NK-92 (cell line): ENCODE measurements around the gene EPHB1.

ENCODE experiments used
- DNase-seq: peaks from one replicate; lab custom pipeline; 2025; ENCODE audit not compliant: unreplicated experiment; lab: John Stamatoyannopoulos, UW

EPHB1 gene

DNA sequence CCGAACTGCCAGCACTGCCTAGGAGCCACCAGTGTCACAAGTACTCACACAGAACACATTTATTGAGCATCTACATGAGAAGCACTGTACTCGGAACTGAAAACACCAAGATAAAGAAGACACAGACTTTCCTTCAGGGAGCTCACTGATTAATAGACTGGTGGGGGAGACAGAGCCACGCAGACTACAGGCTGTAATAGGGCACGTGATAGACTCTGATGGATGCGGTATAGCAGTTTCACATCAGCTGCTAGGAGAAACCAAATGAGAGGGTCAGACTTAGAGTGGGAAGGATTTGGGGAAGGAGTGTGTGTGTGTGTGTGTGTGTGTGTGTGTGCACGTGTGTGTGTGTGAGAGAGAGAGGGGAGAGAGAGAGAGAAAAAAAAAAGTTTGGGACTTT is 12.1 kb downstream of the EPHB1 start:
- no peak for DNase-seq

DNA sequence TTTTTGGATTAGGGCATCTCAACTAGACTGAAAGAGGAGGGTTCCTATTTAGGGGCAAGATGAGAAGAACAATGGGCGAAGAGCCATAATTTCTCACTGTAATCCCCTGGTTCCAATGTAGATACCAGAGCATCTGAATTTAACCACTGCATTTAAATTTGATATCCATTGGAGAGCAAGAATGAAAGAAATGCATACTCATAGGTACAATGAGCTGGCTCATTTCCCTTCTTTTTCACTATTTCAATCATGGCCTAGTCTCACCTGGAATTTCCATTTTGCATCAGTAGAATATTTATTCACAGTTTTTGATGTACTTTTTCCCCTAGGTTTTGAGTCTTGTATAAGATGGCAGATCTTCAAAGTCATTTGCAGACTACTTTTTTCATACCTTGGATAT is 13.8 kb downstream of the EPHB1 start:
- no peak for DNase-seq

DNA sequence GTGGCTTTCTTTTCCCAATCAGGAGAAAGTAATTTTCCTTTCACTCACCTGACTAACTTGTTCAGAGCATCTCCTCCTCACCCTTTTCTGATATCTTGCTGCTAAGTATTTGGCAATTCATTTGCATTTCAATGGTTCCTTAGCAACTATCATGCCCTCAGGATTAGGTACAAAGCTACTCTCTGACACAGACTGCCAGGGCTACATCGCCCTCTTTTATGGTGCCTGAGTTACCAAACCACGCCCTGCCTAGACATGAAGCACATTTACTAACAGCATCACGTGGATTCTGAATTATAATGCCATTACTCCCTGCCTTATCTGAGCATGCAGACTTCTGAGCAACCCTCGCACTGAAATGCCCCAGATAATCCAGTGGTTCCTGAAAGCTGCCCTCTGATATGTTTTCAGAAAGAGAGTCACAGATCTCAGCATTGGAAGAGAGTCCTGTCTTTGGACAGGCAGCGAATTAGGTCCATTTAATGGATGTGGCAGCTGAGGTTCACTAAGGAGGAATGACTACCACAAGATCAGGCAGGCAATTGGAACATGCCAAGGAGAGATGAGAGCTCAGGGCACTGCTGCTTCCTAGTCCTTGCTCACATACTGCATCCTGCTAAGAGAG is 14.5 kb downstream of the EPHB1 start:
- DNase-seq: no peak

DNA sequence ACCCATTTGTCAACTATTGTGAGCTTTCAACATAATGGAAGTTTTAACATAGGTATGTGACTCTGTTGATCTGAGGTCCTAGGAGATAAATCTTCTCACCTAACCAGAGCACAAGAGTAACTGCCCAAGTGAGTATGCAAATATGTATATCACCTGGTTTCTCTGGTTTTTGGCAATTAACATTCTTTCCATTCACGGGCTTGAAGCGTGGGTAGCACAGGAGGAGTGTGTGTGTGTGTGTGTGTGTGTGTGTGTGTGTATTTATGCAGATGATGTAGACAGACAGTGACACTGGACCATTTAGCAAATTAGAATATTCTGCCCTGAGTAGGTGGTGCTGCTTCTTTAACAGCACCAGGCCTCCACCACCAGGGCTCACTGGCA is 15.0 kb downstream of the EPHB1 start:
- no peak for DNase-seq

DNA sequence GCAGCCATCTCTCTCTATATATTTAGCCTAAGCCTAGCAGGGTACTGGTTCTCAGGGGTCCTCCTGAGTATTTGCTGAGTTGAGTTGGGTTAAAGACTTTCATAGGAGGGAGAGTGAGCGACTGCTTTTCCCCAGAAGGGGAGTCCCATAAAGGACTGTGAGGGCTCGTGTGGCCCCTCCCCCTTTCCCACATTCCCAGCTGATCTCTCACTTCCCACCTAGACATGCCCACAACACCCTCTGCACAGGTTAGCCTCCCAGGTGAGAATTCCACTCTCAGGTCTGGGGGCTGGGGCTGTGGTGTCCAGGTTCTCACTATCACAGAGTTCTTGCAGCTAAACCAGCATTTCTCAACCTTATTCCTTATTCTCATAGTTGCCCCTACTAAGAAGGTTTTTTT is 15.8 kb downstream of the EPHB1 start:
- DNase-seq: no peak

DNA sequence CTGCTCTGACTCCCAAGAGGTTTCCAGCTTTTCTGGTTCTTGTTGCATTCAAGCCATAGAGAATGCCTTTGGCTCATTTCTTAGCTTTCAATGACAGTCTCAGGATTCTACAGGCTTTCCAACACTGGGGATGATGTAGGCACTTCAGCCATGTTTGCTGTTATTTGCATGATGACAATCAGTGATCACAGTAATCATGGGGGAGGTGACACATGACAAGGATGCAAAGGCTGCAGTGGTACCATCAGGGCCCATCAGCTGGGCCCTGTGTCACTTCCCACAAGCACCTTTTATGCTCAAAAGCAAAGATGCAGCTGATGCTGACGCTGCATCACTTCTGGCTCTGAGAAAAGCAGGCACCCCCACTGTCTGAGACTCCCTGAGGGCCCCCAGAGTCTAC is 18.6 kb downstream of the EPHB1 start:
- DNase-seq: no peak

DNA sequence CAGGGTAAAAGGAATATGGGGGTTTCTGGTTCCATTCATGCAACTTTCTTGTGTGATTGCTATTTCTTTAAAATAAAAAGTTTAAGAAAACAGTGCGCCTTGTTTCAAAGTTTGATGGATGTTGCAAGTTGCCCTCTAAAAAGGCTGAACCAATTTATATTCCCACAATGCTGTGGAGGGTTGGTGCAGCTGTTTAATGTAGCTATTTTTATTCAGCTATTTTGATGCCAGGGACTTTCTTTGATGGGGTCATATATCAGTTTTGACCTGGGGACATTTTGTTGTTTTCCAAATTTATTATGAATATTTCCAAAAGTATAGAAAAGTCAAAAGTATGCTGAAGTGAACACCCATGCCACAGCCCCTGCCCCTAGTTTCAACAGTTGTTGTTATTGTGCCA is 20.5 kb downstream of the EPHB1 start:
- DNase-seq: no peak

DNA sequence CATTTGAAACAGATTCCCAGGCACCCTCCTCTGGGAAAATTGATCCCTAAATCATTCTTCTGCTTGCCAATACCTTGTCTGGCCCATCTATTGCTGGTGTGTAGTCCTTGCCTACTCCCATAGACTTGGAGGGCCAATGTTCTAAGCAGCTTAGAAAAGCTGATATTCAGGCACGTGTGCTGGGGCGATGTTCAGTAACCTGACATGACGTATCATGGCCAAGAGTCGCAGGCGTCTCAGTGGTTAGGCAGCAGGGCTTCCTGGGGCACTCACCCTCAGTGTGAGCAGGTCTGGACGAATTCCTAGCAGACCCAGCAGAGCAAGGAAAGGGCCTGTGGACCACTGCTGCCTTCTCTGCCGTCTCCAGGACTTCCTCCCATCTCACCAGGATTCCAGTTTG is 21.6 kb downstream of the EPHB1 start:
- no peak for DNase-seq

DNA sequence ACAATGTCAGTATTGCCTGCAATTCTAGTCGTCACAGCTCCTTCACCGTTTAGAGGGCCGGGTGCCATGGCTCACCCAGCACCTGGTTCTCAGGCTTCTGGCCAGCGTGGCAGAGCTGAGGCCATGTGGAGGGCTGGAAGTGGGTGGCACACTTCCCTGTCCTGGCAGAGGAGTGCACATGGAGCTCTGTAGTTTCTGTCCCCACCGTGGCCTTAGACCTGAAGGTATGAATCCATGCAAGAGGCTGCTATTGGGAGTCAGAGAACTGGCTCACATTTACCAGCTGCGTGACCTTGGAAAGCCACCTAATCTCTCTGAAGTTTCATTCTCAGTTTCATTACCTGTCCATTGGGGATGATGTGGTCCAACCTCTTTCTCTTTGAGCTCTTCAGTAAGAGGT is 22.2 kb downstream of the EPHB1 start:
- DNase-seq: no peak

DNA sequence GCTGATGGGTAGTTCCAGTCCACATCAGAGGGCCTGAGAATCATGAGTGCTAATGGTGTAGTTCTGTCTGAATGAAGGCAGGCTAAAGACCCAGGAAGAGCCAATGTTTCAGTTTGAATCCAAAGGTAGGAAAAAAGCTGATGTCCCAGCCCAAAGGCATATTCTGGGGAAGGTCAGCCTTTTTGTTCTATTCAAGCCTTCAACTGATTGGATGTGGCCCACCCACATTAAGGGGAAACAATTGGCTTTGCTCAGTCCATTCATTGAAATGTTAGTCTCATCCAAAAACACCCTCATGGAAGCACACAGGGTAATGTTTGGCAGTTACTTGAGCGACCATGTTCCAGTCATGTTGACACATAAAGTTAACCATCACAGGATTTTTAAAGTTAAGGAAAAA is 25.9 kb downstream of the EPHB1 start:
- no peak for DNase-seq

DNA sequence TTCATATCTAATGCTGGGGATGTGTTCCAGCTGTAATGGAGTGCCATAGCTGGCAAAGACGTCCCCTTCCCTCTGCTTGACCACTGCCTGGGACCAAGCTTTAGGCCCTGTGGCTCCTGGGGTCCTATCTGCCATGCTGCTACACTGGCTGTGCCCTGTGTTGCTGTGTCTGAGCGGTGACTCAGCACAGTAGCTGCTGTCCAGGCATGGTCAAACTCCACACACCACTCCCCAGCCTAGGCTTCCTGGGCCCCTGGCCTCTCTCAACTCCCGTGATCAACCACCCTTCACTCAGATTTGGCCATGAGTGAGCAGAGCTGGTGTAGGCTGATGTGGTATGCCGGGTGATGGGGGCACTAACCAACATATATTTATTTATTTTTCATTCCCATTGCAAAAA is 27.0 kb downstream of the EPHB1 start:
- no peak for DNase-seq

DNA sequence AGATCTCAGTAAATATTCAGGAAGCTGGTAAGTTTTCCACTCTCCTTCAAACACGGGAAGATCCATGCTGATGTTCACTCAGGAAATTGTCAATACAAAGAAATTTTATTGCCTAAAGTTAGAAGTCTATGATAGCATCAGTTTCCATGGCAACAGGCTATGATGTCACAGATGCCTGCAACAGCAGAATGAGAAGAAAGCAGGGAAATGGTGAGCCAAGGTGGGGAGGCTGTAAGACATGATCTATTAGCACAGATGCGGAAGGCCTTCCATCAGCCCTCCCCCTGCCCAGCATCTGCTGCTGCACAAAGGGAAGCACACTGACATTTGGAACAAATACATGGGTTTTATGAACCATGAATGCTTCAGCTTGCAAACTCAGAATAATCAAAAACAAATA is 28.6 kb downstream of the EPHB1 start:
- no peak for DNase-seq

DNA sequence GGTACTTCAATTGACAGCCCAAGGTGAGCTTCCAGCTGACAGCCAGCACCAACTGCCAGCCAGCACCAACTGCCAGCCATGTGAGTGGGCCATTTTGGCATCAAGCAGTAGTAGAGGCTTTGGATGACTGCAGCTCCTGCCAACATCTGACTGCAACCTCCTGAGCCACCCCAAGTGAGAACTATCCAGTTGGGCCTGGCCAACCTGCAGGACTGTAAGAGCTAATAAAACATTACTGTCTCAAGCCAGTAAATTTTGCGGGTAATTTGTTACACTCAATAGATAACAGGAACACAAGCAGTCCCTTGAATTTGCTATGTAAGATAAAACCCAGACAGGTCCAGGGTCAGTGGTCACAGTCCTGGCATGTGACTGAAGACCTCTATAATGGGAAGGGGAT is 29.7 kb downstream of the EPHB1 start:
- no peak for DNase-seq

DNA sequence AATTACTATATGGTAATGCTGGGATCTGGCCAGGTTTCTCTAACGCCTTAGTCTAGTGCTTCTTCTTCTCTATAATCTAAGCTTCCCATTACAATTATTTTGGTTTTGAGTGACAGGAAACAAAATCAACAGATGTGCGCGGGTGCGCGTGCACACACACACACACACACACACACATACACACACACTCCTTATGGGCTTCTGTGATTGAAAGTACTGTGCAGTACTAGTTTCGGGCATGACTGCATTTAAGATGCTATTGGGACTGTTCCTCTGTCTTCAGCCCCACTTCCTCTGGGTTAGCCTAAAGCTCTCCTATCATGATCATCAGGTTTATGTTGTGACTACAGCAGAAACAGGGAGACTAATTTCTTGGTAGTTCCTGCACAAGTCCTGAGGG is 32.2 kb downstream of the EPHB1 start:
- DNase-seq: no peak

DNA sequence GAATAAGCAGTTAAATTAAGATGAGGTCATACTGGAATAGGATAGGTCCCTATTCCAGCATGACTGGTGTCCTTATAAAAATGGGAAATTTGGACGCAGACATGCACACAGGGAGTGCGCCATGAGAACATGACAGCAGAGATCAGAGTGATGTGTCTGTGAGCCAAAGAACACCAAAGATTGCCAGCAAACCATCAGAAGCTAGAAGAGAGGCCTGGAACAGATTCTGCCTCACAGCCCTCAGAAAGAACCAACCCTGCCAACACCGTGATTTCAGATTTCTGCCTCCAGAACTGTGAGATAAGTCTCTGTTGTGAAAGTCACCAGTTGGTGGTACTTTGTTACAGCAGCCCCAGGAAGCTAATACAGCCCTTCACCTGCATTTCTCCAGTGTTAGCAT is 34.7 kb downstream of the EPHB1 start:
- no peak for DNase-seq

DNA sequence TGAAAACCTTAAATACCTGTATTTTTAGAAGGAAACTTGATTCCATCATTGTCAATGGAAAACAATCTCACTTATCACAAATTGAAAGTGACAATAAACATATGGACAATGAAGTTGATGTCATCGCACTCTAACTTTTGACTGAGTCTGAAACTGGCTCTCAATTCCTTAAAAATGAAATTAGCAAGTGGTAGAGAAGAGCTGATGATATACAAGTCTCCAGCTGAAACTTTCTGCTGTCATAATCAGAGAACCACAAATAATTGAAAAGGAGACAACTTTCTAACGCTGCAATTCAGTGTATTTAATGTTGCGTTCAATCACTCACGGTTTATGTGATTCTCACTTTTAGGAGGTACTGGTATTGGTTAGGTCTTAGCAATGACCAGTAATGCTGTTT is 37.5 kb downstream of the EPHB1 start:
- DNase-seq: no peak

DNA sequence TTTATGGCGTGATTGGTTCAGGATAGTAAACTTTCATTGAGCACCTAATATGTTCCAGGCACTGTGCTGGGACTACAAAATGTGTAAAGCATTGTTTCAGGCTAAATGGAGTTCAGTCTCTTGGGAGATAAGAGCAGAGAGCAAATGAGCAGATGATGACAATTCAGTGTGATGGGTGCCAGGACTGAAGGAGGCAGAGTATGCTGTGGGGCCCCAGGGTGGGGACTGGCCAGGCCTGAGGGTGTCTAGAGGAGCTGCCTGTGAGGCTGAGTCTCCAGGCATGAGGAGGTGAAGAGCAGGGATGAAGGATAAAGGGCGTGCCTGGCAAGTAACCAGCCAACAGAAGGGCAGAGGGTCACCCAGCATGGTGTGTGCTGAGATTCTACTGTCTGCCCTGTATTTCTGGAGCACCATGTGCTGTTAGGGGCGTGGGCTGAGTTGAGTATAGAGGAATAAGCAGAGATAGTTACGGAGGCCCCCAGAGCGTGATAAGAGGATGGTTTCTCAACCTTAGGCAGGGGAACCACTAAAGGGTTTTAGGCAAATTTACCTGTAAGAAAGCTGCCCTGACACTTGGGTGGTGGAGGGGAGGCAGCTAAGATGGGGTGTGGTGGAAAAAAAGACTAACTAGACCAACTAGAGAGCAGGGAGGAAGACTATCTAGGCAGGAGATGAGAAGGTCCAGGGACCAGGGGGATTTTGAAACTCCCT is 38.5 kb downstream of the EPHB1 start:
- DNase-seq: no peak

DNA sequence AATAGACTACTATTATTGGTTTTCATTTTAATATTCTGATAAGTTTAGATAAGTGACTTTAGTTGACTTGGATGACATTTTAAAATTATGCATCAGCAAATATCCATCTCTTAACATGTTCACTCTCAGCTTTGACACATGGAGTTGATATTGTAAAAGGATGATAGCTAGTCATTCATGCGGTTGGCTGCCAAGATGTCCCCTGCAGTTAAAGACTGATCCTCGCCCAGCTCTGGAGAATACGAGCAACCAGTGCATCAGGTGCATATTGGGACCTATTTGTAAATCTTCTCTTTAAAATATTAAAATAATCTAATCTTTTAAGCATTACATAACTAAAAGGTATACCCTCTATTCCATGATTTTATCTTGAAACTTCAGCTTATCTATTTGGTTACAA is 41.9 kb downstream of the EPHB1 start:
- no peak for DNase-seq

DNA sequence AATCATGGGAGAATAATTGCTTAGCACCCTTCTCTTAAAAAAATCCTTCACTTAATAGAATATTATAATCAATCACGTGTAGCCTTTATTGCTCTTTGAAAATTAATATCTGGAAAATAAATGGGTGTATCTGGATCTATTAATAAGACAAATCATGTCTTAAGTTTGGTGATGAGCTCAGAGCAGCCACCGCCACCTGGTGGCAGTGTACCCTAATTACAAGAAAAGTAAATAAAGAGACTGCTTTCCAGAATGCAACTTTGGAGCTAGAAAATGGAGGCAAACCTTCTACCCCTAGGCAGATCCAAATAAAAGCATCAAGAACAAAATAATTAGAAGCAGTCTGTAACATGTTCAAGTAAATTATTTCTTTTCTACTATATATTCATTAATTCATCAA is 43.5 kb downstream of the EPHB1 start:
- DNase-seq: no peak

DNA sequence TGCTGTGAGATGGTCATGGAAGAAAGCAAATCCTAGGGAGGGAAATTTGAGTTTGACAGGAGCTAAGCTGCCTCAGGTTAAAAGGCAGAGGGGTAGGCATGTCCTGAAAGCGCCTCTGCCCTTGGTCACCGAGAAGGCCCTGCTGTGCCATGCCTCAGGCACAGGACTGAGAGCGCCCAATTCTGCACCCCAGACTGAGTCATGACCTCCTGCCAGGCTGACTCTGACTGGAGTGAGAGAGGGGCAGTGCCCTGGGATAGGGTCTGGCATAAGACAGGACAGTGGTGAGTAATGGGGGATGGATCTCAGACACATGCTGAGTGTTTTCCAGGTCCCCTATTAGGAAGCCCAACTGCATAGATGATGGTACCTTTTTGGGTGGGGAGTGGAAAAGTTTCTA is 44.4 kb downstream of the EPHB1 start:
- DNase-seq: no peak

DNA sequence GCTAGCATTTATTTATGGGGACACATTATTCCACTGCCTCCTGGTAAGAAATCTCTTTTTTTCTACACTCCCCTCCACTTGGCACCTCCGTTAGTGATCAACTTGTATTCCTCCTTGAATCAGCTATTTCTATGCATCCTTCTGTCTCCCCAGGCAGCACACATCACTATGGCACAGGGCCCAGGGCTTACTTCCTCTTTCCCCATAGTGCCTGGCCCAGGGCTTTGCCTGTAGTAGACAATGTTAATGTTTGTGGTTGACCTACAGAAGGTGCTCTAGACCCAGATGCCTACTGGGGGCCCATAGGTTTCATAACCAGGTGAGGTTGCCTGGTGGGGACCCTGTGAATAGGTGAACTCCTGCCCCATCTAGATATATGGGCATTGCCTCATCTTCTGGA is 44.9 kb downstream of the EPHB1 start:
- no peak for DNase-seq

DNA sequence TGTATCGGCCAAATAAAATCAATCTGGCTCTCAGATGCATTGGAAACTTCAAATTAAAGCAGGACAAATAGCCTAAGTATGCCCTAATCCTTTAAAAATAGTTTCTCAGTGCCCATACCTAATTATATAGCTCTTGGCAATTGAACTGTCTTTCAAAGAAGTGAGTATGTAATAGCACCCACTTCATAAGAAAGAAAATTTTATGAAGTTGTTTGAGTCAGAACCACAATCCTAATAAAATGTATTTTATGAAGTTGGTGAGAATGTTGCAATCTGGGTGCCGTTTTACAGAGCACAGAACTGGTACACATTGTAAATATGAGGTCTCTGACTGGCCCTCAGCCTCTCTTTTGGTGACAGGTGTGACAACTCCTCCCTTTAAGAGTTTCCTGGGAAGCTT is 45.4 kb downstream of the EPHB1 start:
- DNase-seq: no peak

DNA sequence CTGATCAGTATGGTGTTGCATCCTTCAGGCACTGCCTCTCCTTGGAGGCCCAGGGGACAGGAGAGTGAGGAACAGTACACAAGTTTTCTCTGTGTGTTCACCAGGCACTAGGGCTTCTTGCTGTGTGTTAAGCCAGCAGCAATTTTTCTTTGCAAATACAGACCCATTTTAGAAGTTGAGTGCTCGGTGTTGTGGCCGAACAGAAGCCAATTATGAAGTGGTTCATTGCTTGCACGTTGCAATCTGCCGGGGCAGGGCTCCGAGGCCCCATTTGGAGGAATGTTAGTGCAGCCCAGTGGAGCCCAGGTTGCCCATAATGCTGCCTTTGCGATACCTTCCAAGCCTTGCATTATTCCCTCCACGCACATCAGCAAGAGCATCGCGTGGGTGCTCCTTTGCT is 51.0 kb downstream of the EPHB1 start:
- no peak for DNase-seq
